Calu3 (cell line): ENCODE data around the gene TRABD2B. TPM values are rescaled to one million over a fixed set of nuclear protein-coding genes. Genes with fewer than 3 reads are reported as not detected.

ENCODE experiments used
- BruUV-seq: library from RNA; stranded (reverse); fragments of 400-500 nt; replicated peaks from 2 replicates; lab custom pipeline; 2021; lab: Mats Ljungman, UMichigan
- CTCF ChIA-PET: fragments of 300-600 bp; sonication (Branson Sonifier 250); formaldehyde crosslinking; loops from one replicate; lab custom pipeline; 2022; ENCODE audit warnings: antibody characterized with exemption; lab: Charles Lee
- DNase-seq: peaks from one replicate; pipeline ENCODE4 v3.0.0; 2022
- H3K27ac Mint-ChIP-seq: one replicate; pipeline ENCODE4 v1.8.0; 2022; ENCODE audit warnings: mixed read lengths; ENCODE audit not compliant: unreplicated experiment
- H3K27me3 Mint-ChIP-seq: one replicate; pipeline ENCODE4 v1.8.0; 2022; ENCODE audit warnings: mixed read lengths; ENCODE audit not compliant: unreplicated experiment
- H3K36me3 Mint-ChIP-seq: one replicate; pipeline ENCODE4 v1.8.0; 2022; ENCODE audit warnings: mild to moderate bottlenecking, moderate library complexity, mixed read lengths; ENCODE audit not compliant: insufficient read depth, unreplicated experiment
- H3K4me1 Mint-ChIP-seq: one replicate; pipeline ENCODE4 v1.8.0; 2022; ENCODE audit warnings: mild to moderate bottlenecking, low read depth, mixed read lengths; ENCODE audit not compliant: unreplicated experiment
- H3K4me3 Mint-ChIP-seq: one replicate; pipeline ENCODE4 v1.8.0; 2022; ENCODE audit warnings: mild to moderate bottlenecking, low read depth, moderate library complexity, mixed read lengths; ENCODE audit not compliant: unreplicated experiment
- H3K9me3 Mint-ChIP-seq: one replicate; pipeline ENCODE4 v1.8.0; 2022; ENCODE audit warnings: low read depth, mixed read lengths; ENCODE audit not compliant: unreplicated experiment
- intact Hi-C: fragments of 100-400 bp; cut with micrococcal nuclease; formaldehyde crosslinking; loops from one replicate; pipeline ENCODE4 v1.10.0; 2022; ENCODE audit not compliant: unreplicated experiment
- total RNA-seq: library from RNA; stranded (reverse); gene quantifications from 2 replicates; pipeline ENCODE4 v1.2.3, GENCODE V29; 2022
- TF ChIP-seq, protein P1 (sequence below): fragments of 200-600 bp; IDR thresholded peaks from one replicate; pipeline ENCODE4 v1.8.0; 2022; ENCODE audit warnings: antibody characterized with exemption; ENCODE audit not compliant: unreplicated experiment

Gene TRABD2B
- total RNA-seq, 1 experiment from 2014 or later = 0.42 TPM

DNA sequence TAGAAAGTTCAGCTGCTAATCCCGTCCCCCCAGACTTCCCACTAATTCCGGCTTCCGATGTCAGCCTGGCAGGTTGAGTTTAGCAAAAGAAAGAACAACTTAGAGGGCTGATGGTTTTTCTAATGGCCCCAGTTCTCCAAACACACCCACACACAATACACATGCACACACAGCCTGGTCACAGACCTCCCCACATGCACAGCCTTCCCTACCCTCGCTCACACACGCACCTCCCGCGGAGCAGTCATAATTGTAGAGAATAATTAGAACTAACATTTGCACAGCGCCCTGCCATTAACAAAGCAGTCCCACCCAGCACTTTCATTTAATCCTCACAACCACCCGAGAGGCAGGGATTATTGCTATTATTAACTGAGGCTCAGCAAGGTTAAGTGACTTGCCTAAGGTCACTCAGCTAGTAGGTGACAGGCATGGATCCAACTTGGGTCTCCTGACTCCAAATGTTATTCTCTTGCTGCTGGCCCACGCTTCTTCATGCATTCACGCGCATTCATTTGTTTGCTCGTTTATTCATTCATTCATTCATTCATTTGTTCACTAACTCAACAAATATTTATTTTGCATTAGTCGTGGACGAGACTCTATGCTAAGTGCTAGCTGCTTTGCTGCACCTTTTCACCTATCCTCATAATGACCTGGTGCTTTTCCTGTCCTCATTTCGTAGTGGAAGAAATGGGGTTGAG lies 284.4 kb downstream of the TRABD2B start:
- no TSS peak for BruUV-seq
- intact Hi-C loops = loop anchor here (5.0 kb wide), 2 partner anchors 60 to 325 kb away; no protein-coding TSS in a partner anchor
- CTCF ChIA-PET = no interaction called here
- H3K4me3 Mint-ChIP-seq = no peak overlapping the region
- peaks cover 81% of the 10 kb centered on the region for H3K27me3 Mint-ChIP-seq
- no peak for DNase-seq
- H3K36me3 Mint-ChIP-seq = peaks cover 17% of the 10 kb centered on the region
- H3K27ac Mint-ChIP-seq = no peak overlapping the region
- no peaks in the 10 kb centered on the region for H3K9me3 Mint-ChIP-seq
- no peaks in the 10 kb centered on the region for H3K4me1 Mint-ChIP-seq
- TF ChIP-seq, protein P1, sequence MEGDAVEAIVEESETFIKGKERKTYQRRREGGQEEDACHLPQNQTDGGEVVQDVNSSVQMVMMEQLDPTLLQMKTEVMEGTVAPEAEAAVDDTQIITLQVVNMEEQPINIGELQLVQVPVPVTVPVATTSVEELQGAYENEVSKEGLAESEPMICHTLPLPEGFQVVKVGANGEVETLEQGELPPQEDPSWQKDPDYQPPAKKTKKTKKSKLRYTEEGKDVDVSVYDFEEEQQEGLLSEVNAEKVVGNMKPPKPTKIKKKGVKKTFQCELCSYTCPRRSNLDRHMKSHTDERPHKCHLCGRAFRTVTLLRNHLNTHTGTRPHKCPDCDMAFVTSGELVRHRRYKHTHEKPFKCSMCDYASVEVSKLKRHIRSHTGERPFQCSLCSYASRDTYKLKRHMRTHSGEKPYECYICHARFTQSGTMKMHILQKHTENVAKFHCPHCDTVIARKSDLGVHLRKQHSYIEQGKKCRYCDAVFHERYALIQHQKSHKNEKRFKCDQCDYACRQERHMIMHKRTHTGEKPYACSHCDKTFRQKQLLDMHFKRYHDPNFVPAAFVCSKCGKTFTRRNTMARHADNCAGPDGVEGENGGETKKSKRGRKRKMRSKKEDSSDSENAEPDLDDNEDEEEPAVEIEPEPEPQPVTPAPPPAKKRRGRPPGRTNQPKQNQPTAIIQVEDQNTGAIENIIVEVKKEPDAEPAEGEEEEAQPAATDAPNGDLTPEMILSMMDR = no peak

DNA sequence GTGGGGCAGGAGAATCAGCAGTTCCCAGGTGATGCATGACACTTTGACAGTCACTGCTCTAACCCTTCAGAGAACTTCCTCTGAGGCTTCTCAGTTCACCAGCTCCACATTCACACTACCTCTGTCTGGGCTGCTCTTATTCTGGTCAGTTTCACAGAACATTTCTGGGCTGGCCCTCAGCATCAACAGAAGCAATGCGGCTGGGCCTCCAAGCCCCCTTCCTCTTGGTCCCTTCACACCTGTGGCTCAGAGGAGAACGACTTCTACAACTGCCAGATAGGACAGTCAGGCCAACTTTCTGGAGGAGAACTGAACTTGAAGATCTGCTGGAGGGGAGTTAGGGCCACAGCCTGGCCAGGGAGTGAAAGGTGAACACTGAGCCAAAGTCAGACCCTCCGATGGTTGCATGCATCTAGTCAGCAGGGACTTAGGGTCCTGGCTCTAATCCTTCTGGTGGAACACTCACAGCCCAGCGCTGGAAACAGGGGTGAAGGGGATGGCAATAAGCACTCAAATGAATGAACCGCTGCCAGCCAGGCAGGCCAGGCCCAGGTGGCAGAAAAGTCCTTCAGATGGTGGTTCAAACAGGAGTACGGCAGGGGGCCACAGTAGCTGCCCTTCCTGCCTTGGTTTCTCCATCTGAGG lies 285.2 kb downstream of the TRABD2B start:
- Mint-ChIP-seq H3K27ac (no peak overlapping the region), H3K4me1 (no peaks in the 10 kb centered on the region), H3K9me3 (no peaks in the 10 kb centered on the region), H3K4me3 (no peak overlapping the region), H3K36me3 (peaks cover 17% of the 10 kb centered on the region), H3K27me3 (peaks cover 76% of the 10 kb centered on the region)
- intact Hi-C loops = loop anchor here (2.0 to 5.0 kb wide), 3 partner anchors 60 to 325 kb away; no protein-coding TSS in a partner anchor
- CTCF ChIA-PET = interaction anchor here (3.1 kb wide), 1 partner anchor 14 kb away, joined by 13 read pairs; no protein-coding TSS in a partner anchor
- no TSS peak for BruUV-seq
- DNase-seq = no peak
- TF ChIP-seq, protein P1 = no peak

DNA sequence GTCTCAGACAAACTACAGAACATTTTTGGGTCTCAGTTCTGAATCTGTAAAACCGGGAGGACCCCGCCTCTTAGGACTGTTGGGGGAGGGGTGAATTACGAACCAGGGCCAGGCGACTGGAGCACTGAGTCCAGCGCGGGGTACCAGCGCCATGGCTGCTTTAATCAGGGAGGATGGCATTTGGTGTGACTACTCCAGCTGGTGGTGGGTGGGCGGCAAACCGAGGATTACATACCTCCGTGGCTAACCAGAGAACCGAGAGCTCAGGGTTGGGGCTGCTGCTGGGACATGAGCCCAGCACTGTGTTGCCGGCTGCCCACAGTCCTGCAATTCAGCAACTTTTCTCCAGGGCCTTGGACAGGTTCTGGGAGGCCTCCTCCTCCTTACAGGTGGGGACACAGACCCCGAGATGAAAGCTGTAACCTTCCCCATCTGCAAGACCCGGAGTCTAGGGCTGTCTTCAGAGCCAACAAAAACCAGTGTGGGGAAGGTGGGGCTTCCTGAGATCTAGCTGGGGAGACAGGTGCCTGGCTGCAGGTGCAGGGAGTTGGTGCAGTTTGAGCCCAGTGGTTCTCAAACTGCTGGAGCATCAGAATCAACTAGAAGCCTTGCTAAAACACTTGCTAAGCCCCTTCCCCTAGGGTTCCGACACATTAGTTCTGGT lies 285.9 kb downstream of the TRABD2B start:
- no peak overlapping the region for H3K4me3 Mint-ChIP-seq
- DNase-seq = no peak
- no peak overlapping the region for H3K27ac Mint-ChIP-seq
- intact Hi-C loops = loop anchor here (2.0 to 5.0 kb wide), 3 partner anchors 59 to 324 kb away; no protein-coding TSS in a partner anchor
- CTCF ChIA-PET = interaction anchor here (0.7 to 3.2 kb wide), 6 partner anchors 15 to 274 kb away, joined by 3 to 21 read pairs (median 8); partner anchors contain the start of gene FOXD2
- BruUV-seq = no TSS peak
- TF ChIP-seq, protein P1 = no peak
- peaks cover 17% of the 10 kb centered on the region for H3K36me3 Mint-ChIP-seq
- H3K9me3 Mint-ChIP-seq = no peaks in the 10 kb centered on the region
- H3K4me1 Mint-ChIP-seq = no peaks in the 10 kb centered on the region
- peaks cover 69% of the 10 kb centered on the region for H3K27me3 Mint-ChIP-seq

Other genes starting within 250 kb of the TRABD2B start
- gene SLC5A9, start 225.3 kb upstream of the TRABD2B start, total RNA-seq = 0.87 and 1.1 TPM in 2 replicates